ENCODE results near the gene SLC2A13.
"Not testable (repeated sequence)": the region's sequence is repeated elsewhere in the genome, so short reads cannot be mapped to it uniquely, and the experiment has no call there.

Gene SLC2A13

DNA sequence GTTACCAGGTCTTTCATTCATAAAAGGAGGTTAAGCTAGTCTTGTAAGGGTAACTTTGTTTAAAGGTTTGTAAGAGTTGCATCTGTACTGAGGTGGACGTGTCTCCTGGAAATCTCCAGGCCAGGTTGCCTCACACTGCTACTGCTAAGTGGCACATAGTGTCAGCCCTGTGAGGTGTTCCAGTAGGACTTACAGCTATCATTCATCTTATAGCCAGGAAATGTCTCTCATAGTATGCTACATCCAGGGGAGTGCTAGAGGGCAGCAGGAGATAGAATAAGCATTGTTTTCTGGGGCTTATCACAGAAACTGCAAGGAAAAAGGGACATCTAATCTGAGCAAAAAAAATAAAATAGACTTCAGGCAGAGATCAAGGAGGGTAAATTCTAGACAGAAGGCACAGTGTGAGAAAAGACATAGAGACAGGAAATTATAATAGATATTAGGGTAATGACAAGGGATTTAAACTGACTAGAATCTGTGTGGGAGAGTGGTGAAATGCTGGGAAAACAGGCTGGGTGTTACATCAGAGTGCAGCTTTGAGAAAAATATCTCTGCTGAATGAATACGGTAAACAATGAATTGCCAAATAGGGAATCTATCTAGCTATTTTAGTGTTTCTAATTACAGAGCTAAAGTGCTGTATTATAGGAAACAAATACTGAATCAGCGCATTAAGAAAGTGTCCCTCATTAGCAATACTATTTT is 281.2 kb downstream of the SLC2A13 start:
- in situ Hi-C loops (cut with MboI; ENCODE audit: low sequenced_read_pairs), result no loop called here

DNA sequence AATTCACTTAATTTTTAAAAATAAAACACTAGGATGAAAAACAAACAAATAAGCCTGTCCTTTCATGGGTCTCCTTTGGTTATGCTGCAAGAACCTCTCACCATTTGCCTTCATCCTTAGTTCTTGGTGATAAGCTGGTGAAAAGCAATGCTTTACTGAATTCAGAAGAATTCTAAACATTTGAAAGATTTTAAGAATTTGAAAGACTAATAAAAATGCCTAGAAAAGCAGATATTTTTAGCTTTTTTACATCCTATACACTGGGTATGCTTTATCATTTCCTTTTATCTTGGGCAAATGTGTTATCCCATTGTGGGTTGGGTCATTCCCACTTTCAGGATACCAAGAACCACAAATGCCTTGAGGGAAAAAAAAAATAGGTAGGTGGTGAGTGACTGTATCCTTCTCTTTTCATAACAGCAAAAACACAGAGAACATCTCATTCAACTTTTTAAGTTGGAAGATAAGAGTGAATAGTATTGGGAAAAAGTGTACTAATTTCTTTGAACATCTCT is 289.2 kb downstream of the SLC2A13 start:
- in situ Hi-C loops (cut with MboI; ENCODE audit: low sequenced_read_pairs), result no loop called here

DNA sequence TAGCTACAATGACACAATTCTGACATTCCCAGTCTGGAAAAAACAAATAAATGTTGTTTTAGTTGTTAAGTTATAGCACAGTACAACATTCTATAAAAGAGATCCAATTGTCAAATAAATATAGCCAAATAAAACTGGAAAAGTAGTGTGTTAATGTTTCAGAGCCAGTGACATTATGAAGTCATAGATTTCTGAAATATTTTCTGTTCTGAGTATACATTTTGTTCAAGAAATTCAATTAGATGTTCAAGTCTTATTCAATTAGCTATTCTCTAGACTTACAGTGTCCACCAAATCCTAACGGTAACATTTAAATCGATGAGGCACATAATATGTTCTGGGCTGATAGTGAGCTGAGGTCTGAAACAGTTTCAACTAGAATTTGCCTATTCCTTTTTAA is 290.1 kb downstream of the SLC2A13 start:
- in situ Hi-C loops (cut with MboI; ENCODE audit: low sequenced_read_pairs), result no loop called here

DNA sequence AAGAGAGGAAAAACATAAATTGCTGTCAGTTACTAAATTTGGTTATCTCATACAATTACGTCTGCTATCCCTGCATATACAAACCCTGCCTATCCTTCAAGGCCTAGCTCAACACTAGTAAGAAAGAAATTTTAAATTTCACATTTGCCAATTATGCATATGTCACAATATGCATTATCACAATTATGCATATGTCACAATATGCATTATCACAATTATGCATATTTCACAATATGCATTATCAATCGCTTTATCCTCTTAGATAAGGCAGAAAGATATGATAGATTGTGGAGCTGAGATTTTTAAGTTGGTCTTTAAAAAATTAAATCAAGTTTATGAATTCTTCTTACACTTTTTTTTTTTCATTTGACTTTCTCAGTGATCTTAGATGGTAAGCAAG is 291.3 kb downstream of the SLC2A13 start:
- in situ Hi-C loops (cut with MboI; ENCODE audit: low sequenced_read_pairs), result no loop called here

DNA sequence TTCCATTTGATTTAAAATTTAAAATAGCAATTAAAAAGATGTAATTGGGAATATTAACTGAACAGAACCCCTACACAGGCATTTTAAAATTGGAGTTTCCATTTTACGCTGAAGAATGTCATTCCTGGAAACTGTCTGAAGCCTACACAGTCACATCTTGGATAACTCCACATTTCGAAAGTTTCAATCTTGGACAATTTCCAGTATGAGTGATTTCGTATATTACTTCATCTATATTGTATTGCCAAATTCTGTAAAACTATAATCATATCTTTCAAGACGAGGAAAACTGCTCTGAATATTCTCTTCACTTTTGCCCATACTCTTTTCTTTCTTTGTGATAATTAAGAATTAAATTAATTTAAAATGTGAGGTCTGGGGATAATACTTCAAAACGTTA is 292.1 kb downstream of the SLC2A13 start:
- in situ Hi-C loops (cut with MboI; ENCODE audit: low sequenced_read_pairs), result no loop called here

DNA sequence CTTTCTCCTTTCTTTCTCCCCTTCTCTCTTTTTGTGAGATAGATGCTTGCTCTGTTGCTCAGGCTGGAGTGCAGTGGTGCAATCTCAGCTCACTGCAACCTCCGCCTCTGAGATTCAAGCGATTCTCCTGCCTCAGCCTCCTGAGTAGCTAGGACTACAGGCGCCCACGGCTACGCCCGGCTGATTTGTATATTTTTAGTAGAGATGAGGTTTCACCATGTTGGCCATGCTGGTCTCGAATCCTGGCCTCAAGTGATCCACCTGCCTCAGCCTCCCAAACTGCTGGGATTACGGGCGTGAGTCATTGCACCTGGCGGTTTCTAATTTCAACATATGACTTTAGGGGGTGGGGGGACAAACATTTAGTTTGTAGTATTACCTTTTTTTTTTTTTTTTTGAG is 293.4 kb downstream of the SLC2A13 start:
- in situ Hi-C loops (cut with MboI; ENCODE audit: low sequenced_read_pairs), result not testable (repeated sequence)

DNA sequence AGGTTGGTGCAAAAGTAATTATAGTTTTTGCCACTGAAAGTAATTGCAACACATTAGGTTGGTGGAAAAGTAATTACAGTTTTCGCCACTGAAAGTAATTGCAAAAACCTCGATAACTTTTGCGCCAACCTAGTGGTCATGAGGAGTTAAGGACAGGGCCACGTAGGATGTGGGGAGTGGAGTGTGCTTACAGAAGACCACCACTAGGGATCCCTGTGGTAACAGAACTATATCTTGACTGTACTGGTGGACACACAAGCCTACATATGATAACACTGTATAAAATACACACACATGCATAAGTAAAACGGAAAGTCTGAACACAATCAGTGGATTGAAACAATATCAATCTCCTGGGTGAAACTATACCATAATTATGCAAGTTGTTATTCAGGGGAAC is 298.8 kb downstream of the SLC2A13 start:
- in situ Hi-C loops (cut with MboI; ENCODE audit: low sequenced_read_pairs), result no loop called here

DNA sequence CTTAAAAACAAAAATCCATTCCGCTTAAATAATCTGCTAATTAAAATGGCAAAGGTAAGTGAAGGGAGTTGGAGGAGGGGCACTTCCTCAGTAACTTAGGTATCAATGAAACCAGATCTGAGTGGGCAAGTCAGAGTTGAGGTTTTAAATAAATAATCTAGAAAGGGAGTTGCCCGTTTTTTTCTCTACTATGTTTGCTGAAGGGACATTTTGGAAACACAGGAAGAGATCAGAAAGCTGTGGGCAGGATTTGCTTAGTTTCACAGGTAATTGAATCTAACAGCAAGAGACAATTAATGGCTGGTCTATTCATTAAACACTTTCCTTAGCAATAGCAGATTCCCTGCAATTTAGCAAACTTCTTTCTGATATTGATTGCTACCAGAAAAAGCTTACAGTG is 300.2 kb downstream of the SLC2A13 start:
- in situ Hi-C loops (cut with MboI; ENCODE audit: low sequenced_read_pairs), result no loop called here

DNA sequence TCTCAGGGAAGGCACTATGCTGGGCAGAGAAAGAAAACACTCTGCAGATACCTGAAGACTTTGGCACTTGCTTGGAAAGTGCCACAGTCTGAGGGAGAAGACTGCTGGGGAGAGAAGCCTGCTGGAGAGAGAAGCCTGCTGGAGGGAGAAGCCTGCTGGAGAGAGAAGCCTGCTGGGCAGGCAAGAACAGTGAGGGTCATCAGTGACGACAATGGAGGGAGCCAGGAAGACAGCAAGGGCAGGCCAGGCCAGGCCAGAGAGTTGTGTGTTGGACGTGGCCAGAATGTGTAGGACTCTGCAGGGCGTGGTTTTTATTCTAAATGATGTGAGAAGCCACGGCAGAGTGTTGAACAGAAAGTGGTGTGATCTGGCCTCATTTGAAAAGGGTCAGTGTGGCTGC is 301.0 kb downstream of the SLC2A13 start:
- in situ Hi-C loops (cut with MboI; ENCODE audit: low sequenced_read_pairs), result no loop called here

DNA sequence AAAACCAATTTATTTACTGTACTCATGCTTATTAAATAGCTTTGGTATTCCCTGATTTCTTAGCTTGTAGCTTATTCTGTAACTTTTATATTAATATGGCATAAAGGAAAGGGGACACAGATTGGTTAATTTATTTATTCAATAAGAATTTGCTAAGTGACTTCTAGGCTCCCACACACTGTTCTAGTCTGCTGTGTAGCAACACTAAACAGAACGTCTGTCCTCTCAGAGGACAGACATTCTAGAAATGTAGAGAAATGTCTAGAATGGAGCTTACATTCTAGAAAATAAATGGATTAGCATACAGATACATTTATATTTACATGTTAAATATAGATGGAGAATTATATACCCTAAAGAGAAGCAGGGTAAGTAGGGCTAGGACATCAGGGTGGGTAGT is 301.4 kb downstream of the SLC2A13 start:
- in situ Hi-C loops (cut with MboI; ENCODE audit: low sequenced_read_pairs), result no loop called here

DNA sequence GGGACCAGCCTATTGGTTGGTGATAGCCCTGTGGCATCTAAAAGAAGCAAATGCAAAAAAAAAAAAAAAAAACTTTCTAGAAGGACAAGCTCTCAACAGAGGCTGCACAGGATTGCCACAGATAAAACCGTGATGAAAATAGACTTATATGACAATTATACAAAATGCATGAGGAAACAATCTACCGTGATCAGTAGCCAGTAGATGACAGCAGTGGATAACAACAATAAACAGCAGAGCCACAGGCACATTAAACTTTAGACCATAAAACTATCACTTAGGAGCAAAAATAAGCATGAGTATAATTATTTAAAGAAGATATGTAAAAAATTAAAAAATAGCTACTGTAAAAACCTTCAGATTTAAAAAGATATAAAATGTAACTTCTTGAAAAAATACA is 302.7 kb downstream of the SLC2A13 start:
- in situ Hi-C loops (cut with MboI; ENCODE audit: low sequenced_read_pairs), result no loop called here

DNA sequence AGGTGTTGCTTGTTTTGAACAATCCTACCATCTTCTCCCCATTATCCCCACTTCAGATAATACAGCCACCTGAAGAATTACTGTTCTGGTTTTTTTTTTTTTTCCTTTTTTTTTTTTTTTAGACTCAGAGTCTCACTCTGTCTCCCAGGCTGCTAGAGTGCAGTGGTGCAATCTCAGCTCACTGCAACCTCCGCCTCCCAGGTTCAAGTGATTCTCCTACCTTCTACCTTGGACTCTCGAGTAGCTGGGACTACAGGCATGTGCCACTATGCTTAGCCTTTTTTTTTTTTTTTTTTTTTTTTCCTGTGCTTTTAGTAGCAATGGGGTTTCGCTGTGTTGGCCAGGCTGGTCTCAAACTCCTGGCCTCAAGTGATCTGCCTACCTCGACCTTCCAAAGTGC is 306.9 kb downstream of the SLC2A13 start:
- in situ Hi-C loops (cut with MboI; ENCODE audit: low sequenced_read_pairs), result no loop called here

DNA sequence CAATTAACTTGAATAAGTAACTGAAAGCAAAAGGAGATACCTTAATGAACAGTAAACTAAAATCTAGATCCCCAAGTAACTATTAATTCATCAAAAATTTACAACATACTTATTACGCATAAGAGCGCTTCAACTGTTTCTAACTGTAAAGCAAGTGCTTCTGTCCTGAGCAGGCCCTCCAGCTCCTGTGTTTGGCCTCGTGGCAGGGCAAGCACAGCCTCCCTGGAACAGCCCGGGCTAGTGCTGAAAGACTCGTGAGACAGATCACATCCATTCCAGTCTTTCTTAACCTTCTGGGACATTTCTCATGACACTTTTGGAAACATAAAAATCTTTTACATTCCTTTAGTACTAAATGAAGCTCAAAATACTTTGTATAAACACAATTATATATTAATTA is 307.5 kb downstream of the SLC2A13 start:
- in situ Hi-C loops (cut with MboI; ENCODE audit: low sequenced_read_pairs), result no loop called here

DNA sequence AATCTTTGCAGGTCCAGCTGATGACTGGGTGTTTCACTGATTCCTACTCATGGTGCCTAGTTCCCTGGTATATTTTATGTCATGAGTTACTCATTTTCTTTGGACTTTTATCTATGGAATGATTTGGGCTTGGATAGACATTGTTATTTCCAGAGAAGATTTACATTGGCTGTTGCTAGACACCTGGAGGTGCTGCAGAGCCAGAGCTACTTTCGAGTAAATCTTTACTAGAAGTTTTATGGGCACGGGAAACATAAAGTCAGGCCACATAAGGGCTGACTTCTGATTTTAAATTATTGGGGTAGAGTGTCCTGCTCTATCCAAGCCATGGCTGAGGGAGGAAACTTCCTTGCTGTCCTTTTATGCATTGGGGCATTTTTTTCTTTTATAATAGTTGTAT is 310.4 kb downstream of the SLC2A13 start:
- in situ Hi-C loops (cut with MboI; ENCODE audit: low sequenced_read_pairs), result no loop called here

DNA sequence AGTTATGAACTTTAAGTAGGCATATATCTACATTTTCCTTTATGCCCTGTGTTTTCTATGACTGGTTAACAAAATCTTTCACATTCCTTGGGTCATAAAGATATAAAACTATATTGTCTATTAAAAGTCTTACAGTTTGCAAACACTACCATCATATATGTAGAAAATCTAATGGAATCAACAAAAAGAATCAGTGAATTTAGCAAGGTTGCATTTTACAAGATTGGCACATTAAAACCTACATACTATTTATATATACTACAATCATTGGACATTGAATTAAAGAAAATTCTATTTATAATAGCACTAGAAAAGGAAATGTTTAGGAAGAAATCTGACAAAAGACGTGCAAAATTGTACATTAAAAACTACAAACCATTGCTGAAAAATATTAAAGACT is 312.9 kb downstream of the SLC2A13 start:
- in situ Hi-C loops (cut with MboI; ENCODE audit: low sequenced_read_pairs), result no loop called here

DNA sequence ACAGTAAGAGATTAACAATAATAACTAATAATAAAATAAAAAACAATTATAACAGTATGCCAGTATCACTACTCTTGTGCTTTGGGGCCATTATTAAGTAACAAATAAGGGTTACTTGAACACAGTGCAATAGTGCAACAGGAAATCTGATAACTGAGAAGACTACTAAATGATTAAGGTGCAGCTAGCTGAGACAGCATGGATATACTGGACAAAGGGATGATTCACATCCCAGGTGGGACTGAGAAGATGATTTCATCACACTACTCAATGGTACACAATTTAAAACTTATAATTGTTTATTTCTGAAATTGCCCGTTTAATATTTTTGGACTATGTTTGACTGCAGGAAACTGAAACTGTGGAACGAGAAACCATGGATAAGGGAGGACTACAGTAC is 317.6 kb downstream of the SLC2A13 start:
- in situ Hi-C loops (cut with MboI; ENCODE audit: low sequenced_read_pairs), result no loop called here

DNA sequence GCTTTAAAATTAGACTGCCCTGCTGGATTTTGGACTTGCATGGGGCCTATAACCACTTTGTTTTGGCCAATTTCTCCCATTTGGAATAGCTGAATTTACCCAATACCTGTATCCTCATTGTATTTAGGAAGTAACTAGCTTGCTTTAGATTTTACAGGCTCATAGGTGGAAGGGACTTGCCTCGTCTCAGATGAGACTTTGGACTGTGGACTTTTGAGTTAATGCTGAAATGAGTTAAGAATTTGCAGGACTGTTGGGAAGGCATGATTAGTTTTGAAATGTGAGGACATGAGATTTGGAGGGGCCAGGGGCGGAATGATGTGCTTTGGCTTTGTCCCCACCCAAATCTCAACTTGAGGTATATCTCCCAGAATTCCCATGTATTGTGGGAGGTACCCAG is 320.1 kb downstream of the SLC2A13 start:
- in situ Hi-C loops (cut with MboI; ENCODE audit: low sequenced_read_pairs), result not testable (repeated sequence)

DNA sequence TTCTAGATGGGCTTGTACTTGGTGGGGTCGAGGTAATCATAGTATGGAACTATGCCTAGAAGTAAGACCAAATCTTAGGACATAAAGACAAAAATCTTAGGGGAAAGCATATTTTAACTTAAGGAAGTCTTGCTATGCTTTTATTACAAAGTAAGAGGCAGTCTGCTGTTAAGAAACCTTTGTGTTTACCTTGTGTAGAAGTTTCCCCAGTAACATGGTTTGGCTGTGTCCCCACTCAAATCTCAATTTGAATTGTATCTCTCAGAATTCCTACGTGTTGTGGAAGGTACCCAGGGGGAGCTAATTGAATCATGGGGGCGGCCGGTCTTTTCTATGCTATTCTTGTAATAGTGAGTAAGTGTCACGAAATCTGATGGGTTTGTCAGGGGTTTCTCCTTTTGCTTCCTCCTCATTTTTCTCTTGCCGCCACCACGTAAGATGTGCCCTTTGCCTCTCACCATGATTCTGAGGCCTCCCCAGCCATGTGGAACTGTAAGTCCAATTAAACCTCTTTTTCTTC is 323.8 kb downstream of the SLC2A13 start:
- in situ Hi-C loops (cut with MboI; ENCODE audit: low sequenced_read_pairs), result no loop called here

DNA sequence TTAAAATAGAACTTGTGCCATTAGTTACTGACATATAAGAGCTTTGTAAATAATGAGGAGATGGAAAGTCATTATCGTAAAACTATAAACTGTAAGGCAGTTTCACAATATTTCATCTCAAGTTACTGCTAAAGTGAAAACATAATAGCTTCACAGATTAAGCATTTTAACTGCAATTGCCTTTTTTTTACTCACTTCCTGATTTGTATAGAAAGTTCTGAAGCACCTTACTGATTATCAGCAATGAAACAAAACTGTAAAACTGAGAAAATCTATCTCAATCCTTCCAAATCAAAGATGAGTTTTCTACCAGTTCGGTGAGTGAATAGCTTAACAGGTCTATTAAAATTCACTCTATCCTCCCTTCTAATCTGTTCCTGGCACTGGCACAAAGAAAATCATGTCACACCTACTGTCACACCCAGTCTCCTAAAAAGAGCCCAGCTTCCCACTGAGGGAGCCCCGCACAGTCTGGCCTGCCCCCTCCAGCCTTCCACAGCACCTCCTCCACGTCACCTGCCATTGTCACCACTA is 324.9 kb downstream of the SLC2A13 start:
- in situ Hi-C loops (cut with MboI; ENCODE audit: low sequenced_read_pairs), result no loop called here

DNA sequence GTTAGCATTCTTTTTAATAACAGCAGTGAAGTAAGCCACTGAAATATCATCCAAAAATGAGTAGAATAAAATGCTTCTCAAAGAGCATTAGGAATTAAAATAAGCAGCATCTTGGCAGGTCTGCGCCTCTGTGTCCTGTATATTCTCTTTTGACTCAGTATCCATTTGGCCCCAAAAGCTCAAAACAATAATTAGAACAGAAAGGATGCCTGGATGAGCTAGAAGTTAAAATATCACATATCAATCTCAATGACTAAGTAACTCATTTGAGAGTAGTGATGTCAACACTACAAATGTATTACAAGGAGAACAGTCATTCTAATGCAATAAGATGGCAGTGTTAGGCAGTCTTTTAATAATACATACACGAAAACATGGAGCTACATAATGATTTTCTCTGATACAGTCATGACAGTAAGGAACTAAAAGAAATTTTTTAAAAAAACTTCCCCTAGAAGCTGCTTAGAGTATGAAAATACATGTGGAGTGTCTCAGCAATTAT is 325.4 kb downstream of the SLC2A13 start:
- in situ Hi-C loops (cut with MboI; ENCODE audit: low sequenced_read_pairs), result no loop called here

DNA sequence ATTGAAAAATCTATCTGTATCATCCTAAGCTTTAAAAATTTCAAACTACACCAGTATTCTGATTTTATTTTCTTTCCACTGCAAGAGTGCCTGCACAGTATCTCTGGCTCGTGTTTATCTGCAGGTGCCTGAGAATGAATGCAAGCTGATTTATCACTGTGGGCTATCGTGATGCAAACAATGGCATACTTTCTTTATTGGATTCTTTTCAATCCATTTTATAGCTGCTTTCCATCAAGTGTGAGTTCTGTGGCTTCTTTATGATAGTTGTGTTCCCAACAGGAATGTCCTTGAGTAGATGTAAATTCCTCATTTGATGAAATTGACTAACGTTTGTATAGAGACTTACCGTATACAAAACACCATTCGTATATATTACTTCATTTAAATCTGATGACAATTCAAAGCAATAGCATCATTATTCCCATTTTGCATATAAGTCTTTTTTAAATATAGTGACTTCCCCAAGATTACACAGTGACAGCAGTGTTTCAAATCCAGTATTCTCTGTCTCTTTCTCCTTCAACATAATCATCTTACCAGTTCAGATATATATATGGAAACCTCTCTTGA is 326.0 kb downstream of the SLC2A13 start:
- in situ Hi-C loops (cut with MboI; ENCODE audit: low sequenced_read_pairs), result no loop called here

DNA sequence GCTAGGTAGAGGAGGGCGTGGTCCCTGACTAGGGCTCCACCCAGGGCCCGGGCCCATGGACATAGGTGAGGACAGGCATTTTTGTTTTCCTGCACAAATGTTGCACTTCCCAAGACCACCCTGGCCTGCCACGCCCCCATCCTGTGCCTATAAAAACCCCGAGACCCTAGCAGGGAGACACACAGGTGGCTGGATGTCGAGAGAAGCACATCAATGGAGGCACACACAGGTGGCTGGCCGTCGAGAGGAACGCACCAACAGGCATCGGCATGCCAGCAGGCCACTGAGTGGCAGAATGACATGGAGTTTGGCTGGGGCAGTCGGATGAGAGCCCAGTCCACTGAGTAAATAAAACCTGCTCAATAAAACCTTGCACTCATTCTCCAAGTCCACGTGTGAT is 328.4 kb downstream of the SLC2A13 start:
- in situ Hi-C loops (cut with MboI; ENCODE audit: low sequenced_read_pairs), result no loop called here

Measured in HL-60/S4 treated with phorbol 12-myristate 13-acetate at 8.2 ng/mL for 4 days and 3 days (cell line).